K562 (cell line): Measurements from ENCODE around the gene DCAF6. TPM values are rescaled to one million over a fixed set of nuclear protein-coding genes. Genes with fewer than 3 reads are reported as not detected.
A peak's percentile ranks its signal among the peaks of the same experiment; 100 is the strongest.

Experiments
- ARID2 ChIP-seq: fragments of 450-650 bp; IDR thresholded peaks from 2 replicates; pipeline ENCODE4 v1.6.1; 2017; ENCODE audit warnings: antibody characterized with exemption, mild to moderate bottlenecking
- CBX3 ChIP-seq, 2 experiments: IDR thresholded peaks; 1 replicate in 1 of 2; 2 replicates in 1 of 2; pipeline ENCODE4 v1.6.1; 2012; ENCODE audit warnings: inconsistent platforms in 2 of 2, low read length in 2 of 2, borderline replicate concordance in 1 of 2, control low read depth in 1 of 2
- CHAMP1 ChIP-seq: fragments of 450-650 bp; IDR thresholded peaks from 2 replicates; pipeline ENCODE4 v1.6.1; 2016; ENCODE audit warnings: mild to moderate bottlenecking
- CUX1 ChIP-seq: fragments of 200-800 bp; sonication (Bioruptor generic); IDR thresholded peaks from 2 replicates; pipeline ENCODE4 v1.6.1; 2016; ENCODE audit warnings: missing genetic modification characterization, missing compliant biosample characterization
- ELF4 ChIP-seq: fragments of 450-650 bp; formaldehyde crosslinking; IDR thresholded peaks from 2 replicates; pipeline ENCODE4 v1.4.0; 2022; ENCODE audit warnings: missing genetic modification characterization
- EP300 ChIP-seq: IDR thresholded peaks from 2 replicates; pipeline ENCODE4 v1.6.1; 2012; ENCODE audit warnings: low read length, improper control_type of control experiment
- HIVEP1 ChIP-seq: fragments of 250-450 bp; sonication (Bioruptor Pico); IDR thresholded peaks from 2 replicates; pipeline ENCODE4 v1.4.0; 2020; ENCODE audit warnings: mild to moderate bottlenecking
- PTRF ChIP-seq: fragments of 450-650 bp; IDR thresholded peaks from 2 replicates; pipeline ENCODE4 v1.6.1; 2016; ENCODE audit warnings: mild to moderate bottlenecking, missing genetic modification characterization, missing compliant biosample characterization
- SRF ChIP-seq, 2 experiments: fragments of 250-450, 450-650 bp in 1 of 2; sonication (Bioruptor Pico) in 1 of 2; sonication (generic) in 1 of 2; formaldehyde crosslinking; IDR thresholded peaks; 2 replicates each; pipeline versions ENCODE4 v1.5.0 to v1.5.1; 2020 to 2022; ENCODE audit warnings: mild to moderate bottlenecking in 1 of 2, missing genetic modification reagents in 1 of 2
- TAF9B ChIP-seq: fragments of 450-650 bp; IDR thresholded peaks from 2 replicates; pipeline ENCODE4 v1.6.1; 2018; ENCODE audit warnings: mild to moderate bottlenecking; ENCODE audit not compliant: partially characterized antibody
- THRB ChIP-seq: fragments of 450-650 bp; formaldehyde crosslinking; conservative IDR thresholded peaks from 2 replicates; pipeline ENCODE4 v1.4.0; 2022; ENCODE audit warnings: mild to moderate bottlenecking, missing genetic modification characterization
- ZHX1 ChIP-seq: fragments of 150-350 bp; conservative IDR thresholded peaks from 2 replicates; pipeline ENCODE4 v1.6.1; 2014; ENCODE audit warnings: low read length
- ZNF3 ChIP-seq: fragments of 250-450 bp; sonication (Bioruptor Pico); IDR thresholded peaks from 2 replicates; pipeline ENCODE4 v1.5.0; 2021; ENCODE audit warnings: mild to moderate bottlenecking, moderate library complexity
- ZNF707 ChIP-seq: fragments of 250-450 bp; sonication (Bioruptor Pico); conservative IDR thresholded peaks from 2 replicates; pipeline ENCODE4 v1.8.0; 2022; ENCODE audit warnings: inconsistent platforms, mild to moderate bottlenecking, moderate library complexity
- polyA plus RNA-seq, 8 experiments: library from polyadenylated mRNA; depleted of rRNA in 4 of 8; stranded (reverse) in 5 of 8; unstranded in 3 of 8; fragments of >200 nt; fragmentation: Nextera tagmentation in 2 of 8; fragmentation: Illumina TruSeq in 1 of 8; extraction: Ambion mirVana in 2 of 8; extraction: Trizol in 1 of 8; gene quantifications; 2 replicates each; pipeline versions ENCODE4 v1.2.1 to v1.2.3, GENCODE V29; 2011 to 2014; ENCODE audit warnings: inconsistent platforms in 1 of 8, missing spikeins in 1 of 8
- total RNA-seq, 7 experiments: library from RNA; depleted of rRNA in 6 of 7; stranded (reverse); fragments of >200 nt in 6 of 7; fragmentation: Illumina TruSeq in 2 of 7; extraction: Trizol in 2 of 7; gene quantifications; 2 replicates each; pipeline versions ENCODE4 v1.2.1 to v1.2.3, GENCODE V29; 2011 to 2021; ENCODE audit warnings: low replicate concordance in 1 of 7

DCAF6 gene
- total and polyA plus RNA-seq, 9 of the 15 experiments (the other 6 are each of a cell fraction or from before 2014, with no cell fraction given), result 19.1 to 102 (median 46.3) TPM

GRCh38 chr1:167984886-167985489 is 48.5 kb downstream of the DCAF6 start (continued):
- peak in 1 of 2 experiments; percentile 95; a peak in 2 of 3 replicates for TF ChIP-seq CBX3 (IDR thresholded peaks at IDR 0.05; ENCODE audit: borderline replicate concordance in 1 of 2, low read length in 2 of 2)
- TF ChIP-seq SRF (CRISPR knock-in tag; IDR thresholded peaks at IDR 0.05), result no peak
- peak; percentile 91 for TF ChIP-seq EP300
- TF ChIP-seq ZHX1, result no peak
- TF ChIP-seq TAF9B, result peak; percentile 87
- TF ChIP-seq ELF4, result peak; percentile 94
- TF ChIP-seq CUX1 (CRISPR knock-in tag), result 0 out of 2 replicates have a peak, but pooled peaks have one; percentile 44
- TF ChIP-seq ZNF3, result no peak
- peak; percentile 98 for TF ChIP-seq CHAMP1
- no peak for TF ChIP-seq ARID2
- no peak for TF ChIP-seq ZNF707
- TF ChIP-seq THRB (CRISPR knock-in tag), result peak; percentile 76; the same call in 1 of the 2 replicates
- TF ChIP-seq PTRF, result peak; percentile 42; the same call in 1 of the 2 replicates
- TF ChIP-seq HIVEP1 (CRISPR knock-in tag), result no peak
